Stimulated activated CD4-positive, alpha-beta T cell treated with anti-CD3 and anti-CD28 coated beads, TNF-alpha, amount 100 ng/mL, for 48 hours (primary cell): ENCODE data around the gene TMEM259.

Experiments used
- DNase-seq, 3 donors: peaks; one replicate each; pipeline ENCODE4 v3.0.0-alpha.2; 2020; ENCODE audit warnings: low read depth in 3 of 3

TMEM259 gene

GRCh38 chr19:1020868-1021425 lies at the start of gene TMEM259:
TMEM259 (minus strand) TSS chr19:1021123; CDS start chr19:1020996, 127 bp downstream.
- DNase-seq = peak; percentile 94 to 97 (median 95)

- no peak for DNase-seq
Measured at GRCh38 chr19:1070576-1070930, 49.6 kb upstream of the TMEM259 start.

GRCh38 chr19:1069009-1069779 lies 48.3 kb upstream of the TMEM259 start:
- DNase-seq = peak in 1 of 3 donors; percentile 47

- no peak for DNase-seq
Measured at GRCh38 chr19:1068009-1069001, 47.4 kb upstream of the TMEM259 start.

GRCh38 chr19:1067341-1067957 lies 46.5 kb upstream of the TMEM259 start:
- no peak for DNase-seq

- DNase-seq = peak in 2 of 3 donors; percentile 68 to 80
Measured at GRCh38 chr19:1066748-1067340, 45.9 kb upstream of the TMEM259 start, which contains the start of gene ARHGAP45. ARHGAP45 (plus strand) TSS chr19:1067167; CDS start chr19:1067406, 239 bp downstream.

- no peak for DNase-seq
Measured at GRCh38 chr19:1066251-1066747, 45.4 kb upstream of the TMEM259 start.

- no peak for DNase-seq
Measured at GRCh38 chr19:1065606-1066109, 44.7 kb upstream of the TMEM259 start.

GRCh38 chr19:1064661-1065605 lies 44.0 kb upstream of the TMEM259 start:
- DNase-seq = no peak

- no peak for DNase-seq
Measured at GRCh38 chr19:1063909-1064660, 43.2 kb upstream of the TMEM259 start.

- peak in 1 of 3 donors; percentile 80 for DNase-seq
Measured at GRCh38 chr19:1063030-1063908, 42.3 kb upstream of the TMEM259 start.

GRCh38 chr19:1062387-1063029 lies 41.6 kb upstream of the TMEM259 start:
- DNase-seq = peak in 1 of 3 donors; percentile 61

GRCh38 chr19:1061987-1062386 lies 41.1 kb upstream of the TMEM259 start:
- no peak for DNase-seq

- no peak for DNase-seq
Measured at GRCh38 chr19:1060689-1061088, 39.8 kb upstream of the TMEM259 start.

- no peak for DNase-seq
Measured at GRCh38 chr19:1058112-1058511, 37.2 kb upstream of the TMEM259 start.

- DNase-seq = no peak
Measured at GRCh38 chr19:1057176-1057855, 36.4 kb upstream of the TMEM259 start.
